Measurements from ENCODE around the gene PPP2R2D. TPM values are rescaled to one million over a fixed set of nuclear protein-coding genes. Genes with fewer than 3 reads are reported as not detected.

Gene PPP2R2D
- total and polyA plus RNA-seq, 12 donors: 26.8 to 46.5 (median 35.1) TPM

- H3K27ac ChIP-seq: no peak overlapping the region
- ATAC-seq: no peak
- H3K36me3 ChIP-seq: no peaks in the 10 kb centered on the region
- no peaks in the 10 kb centered on the region for H3K9me3 ChIP-seq
- peaks cover 0 to 9% (median 4%) of the 10 kb centered on the region in 9 donors for H3K4me1 ChIP-seq
- no peak for DNase-seq
- TF ChIP-seq, protein P1, sequence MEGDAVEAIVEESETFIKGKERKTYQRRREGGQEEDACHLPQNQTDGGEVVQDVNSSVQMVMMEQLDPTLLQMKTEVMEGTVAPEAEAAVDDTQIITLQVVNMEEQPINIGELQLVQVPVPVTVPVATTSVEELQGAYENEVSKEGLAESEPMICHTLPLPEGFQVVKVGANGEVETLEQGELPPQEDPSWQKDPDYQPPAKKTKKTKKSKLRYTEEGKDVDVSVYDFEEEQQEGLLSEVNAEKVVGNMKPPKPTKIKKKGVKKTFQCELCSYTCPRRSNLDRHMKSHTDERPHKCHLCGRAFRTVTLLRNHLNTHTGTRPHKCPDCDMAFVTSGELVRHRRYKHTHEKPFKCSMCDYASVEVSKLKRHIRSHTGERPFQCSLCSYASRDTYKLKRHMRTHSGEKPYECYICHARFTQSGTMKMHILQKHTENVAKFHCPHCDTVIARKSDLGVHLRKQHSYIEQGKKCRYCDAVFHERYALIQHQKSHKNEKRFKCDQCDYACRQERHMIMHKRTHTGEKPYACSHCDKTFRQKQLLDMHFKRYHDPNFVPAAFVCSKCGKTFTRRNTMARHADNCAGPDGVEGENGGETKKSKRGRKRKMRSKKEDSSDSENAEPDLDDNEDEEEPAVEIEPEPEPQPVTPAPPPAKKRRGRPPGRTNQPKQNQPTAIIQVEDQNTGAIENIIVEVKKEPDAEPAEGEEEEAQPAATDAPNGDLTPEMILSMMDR (IDR thresholded peaks at IDR 0.05): no peak
- no peak overlapping the region for H3K4me3 ChIP-seq
- peaks cover 0 to 78% (median 51%) of the 10 kb centered on the region in 7 donors for H3K27me3 ChIP-seq
- intact Hi-C loops (cut with DNase I): loop anchor here in 6 of 10 donors (5.0 to 10.0 kb wide), 5 partner anchors 416 to 1678 kb away; no protein-coding TSS in a partner anchor
- WGBS, 2 donors: 85 to 86% methylated on average over 8 of the region's 8 CpGs
These were observed 30.4 kb upstream of the PPP2R2D start for GRCh38 chr10:131870411-131870810.

GRCh38 chr10:131870831-131871672, 29.8 kb upstream of the PPP2R2D start:
- Histone ChIP-seq H3K9me3 (no peaks in the 10 kb centered on the region), H3K27me3 (peaks cover 0 to 78% (median 50%) of the 10 kb centered on the region in 7 donors), H3K4me1 (peaks cover 0 to 9% (median 4%) of the 10 kb centered on the region in 9 donors), H3K36me3 (no peaks in the 10 kb centered on the region), H3K4me3 (no peak overlapping the region), H3K27ac (no peak overlapping the region)
- DNase-seq (no peak), ATAC-seq (no peak)
- TF ChIP-seq, protein P1 (IDR thresholded peaks at IDR 0.05): no peak
- 80% methylated on average over 15 of the region's 15 CpGs for WGBS, 2 donors
- intact Hi-C loops (cut with DNase I): loop anchor here in 6 of 10 donors (5.0 to 10.0 kb wide), 5 partner anchors 416 to 1679 kb away; no protein-coding TSS in a partner anchor

GRCh38 chr10:131871673-131872005, 29.2 kb upstream of the PPP2R2D start:
- no peak overlapping the region for H3K27ac ChIP-seq
- TF ChIP-seq, protein P1 (IDR thresholded peaks at IDR 0.05): no peak
- no peak overlapping the region for H3K4me3 ChIP-seq
- H3K27me3 ChIP-seq: peaks cover 0 to 75% (median 49%) of the 10 kb centered on the region in 7 donors
- WGBS, 2 donors: 78 to 81% methylated on average over 8 of the region's 8 CpGs
- H3K36me3 ChIP-seq: no peaks in the 10 kb centered on the region
- no peaks in the 10 kb centered on the region for H3K9me3 ChIP-seq
- no peak for ATAC-seq
- no peak for DNase-seq
- peaks cover 0 to 9% (median 4%) of the 10 kb centered on the region in 9 donors for H3K4me1 ChIP-seq
- intact Hi-C loops (cut with DNase I): loop anchor here in 6 of 10 donors (5.0 to 10.0 kb wide), 5 partner anchors 417 to 1679 kb away; no protein-coding TSS in a partner anchor

GRCh38 chr10:131872011-131872826, 28.6 kb upstream of the PPP2R2D start:
- no peak overlapping the region for H3K27ac ChIP-seq
- H3K27me3 ChIP-seq: peaks cover 0 to 75% (median 48%) of the 10 kb centered on the region in 7 donors
- H3K9me3 ChIP-seq: no peaks in the 10 kb centered on the region
- H3K4me1 ChIP-seq: peaks cover 0 to 9% (median 4%) of the 10 kb centered on the region in 9 donors
- ATAC-seq (no peak), DNase-seq (no peak)
- no peak overlapping the region for H3K4me3 ChIP-seq
- 85 to 86% methylated on average over 27 of the region's 27 CpGs for WGBS, 2 donors
- intact Hi-C loops (cut with DNase I): loop anchor here in 6 of 10 donors (5.0 to 10.0 kb wide), 5 partner anchors 417 to 1680 kb away; no protein-coding TSS in a partner anchor
- H3K36me3 ChIP-seq: no peaks in the 10 kb centered on the region
- TF ChIP-seq, protein P1 (IDR thresholded peaks at IDR 0.05): no peak
